ENCODE measurements around the gene PCF11.
A peak's percentile ranks its signal among the peaks of the same experiment; 100 is the strongest.

The PCF11 gene

DNA sequence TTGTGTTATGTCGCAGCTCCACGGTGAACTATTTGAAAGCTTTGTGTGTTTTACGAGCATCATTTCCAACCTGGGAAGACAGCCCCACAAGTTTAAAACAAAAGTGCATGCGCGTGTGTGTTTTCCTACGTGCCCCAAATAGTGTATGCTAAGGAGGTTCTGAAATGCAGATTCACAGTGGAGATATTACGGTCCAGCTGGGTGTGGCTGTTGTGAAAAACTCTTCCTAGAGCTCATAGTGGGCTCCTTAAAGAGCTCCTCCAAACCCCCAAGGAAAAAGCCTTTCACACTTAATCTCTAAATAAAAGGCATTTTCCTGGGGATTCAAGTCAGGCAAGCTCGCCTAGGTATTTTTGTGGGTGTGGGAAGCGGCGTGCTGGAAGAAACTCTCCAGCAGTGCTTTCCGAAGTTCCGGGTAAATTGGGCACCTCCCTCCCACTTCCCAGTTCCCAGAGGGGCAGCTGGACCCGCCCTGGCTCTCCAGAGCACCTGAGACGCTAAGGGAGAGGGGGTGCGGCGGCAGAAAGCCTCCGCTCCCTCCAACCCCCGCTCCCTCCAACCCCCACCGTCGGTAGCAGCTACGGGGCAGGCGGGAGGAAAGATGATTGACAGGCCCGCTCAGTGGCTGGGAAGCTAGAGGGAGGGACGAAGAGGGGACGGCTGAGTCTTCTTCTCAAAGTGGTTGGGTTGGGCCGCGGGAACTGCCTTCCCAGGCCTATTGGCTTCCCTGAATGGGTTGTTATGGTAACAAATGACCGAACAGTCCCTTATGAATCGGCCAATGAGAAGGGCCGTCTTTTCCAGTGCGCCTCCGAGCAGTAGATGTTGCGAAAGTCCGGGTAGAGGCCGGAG, 561 bp upstream of the PCF11 start:
- peak; percentile 99 for DNase-seq

DNA sequence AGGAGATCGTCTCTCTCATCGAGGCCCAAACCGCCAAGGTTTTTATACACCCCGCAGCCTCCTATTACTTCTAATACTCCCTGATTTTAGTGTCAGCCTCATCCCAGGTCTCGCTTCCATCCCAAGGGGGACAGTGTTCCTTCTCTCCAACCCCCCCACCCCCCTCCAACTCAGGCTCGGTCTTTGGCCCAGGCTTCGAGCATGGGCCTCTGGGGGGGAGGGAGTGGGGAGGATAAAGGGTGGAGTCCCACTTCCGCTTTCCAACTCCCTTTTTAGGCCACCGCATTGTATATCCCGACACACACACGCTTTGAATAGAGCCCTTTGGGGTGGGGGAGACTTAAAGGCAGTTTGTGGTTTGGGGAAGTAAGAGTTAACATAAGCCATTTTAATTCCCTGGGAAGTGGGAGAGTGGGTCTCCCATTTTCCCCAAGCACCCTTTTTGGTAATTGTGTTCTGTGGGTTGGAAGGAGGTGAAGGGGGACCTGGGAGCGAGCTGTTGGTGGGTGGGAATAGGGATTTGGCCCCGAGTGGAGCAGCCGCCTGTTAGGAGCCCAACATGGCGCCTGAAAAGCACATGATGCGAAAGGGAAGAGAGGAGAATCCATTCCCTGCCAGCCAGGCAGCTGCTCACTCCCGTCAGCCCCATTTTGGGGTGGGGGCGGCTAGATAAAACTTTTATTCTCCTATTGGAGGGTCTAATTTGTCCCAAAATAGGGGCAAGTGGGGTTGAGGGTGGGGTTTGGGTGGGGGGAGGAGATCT, 844 bp downstream of the PCF11 start:
- DNase-seq, result peak; percentile 55

DNA sequence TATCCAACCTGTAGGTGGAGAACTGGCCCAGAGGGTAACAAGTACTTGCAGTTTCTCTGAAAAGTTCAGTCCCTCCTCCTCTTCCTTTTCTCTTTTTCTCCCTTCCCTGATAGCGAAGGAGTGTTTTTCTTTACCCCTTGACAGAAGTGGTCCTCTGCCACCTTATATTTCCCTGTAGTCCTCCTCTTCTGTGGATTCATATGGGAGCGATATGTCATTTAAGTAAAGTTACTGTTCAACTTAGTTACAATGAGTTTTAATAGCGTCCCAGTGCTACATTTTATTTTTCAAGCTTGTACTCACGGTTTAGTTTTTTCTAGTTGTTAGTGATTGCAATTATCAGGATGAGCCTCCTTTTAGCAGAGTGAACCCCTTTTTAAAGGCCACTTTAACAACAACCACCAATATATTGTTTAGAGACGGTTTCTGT, 1.4 kb downstream of the PCF11 start:
- no peak for DNase-seq

DNA sequence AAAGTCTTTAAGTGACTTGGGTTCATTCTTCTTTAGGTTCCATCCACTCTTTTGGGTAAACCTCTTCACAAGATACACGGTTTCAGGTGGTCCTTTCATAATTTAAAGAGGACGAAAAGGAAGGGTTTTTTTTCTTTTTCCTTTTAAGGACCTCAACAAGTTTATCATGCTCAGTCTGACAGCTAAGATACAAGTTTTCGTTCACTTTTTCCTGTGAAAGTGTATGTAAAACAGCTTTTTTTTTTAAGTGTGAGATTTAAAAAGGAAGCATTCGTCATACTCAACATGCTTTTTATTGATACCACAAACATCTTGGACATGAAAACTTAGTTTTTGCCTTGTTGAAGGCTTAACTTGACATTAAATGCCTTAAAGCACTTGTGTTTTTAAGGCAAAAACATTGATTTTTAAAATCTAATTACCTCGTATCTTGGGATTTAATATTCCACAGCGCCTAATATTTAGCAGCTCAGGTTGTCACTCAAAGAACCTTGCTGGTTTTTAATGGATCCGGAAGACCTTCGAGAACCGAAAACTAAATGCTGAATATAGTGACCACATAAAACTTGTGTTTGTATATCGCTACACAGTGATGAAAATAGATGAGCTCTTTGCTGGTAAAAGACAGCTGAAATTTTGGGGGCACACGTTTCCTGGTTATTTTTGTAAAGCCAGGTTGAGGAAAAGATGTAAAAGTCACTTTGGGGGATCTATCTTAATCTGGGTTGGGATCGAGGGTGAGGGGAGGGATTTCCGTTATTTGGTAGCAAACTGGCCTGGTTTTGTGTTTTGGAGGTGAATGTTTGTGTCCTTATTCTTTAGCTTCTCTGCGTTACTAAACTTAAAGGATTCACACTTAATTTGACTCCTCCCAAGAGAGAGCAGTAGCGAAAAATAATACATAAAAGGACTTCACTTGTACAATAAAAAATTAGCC, 2.3 kb downstream of the PCF11 start:
- DNase-seq, result peak; percentile 32

DNA sequence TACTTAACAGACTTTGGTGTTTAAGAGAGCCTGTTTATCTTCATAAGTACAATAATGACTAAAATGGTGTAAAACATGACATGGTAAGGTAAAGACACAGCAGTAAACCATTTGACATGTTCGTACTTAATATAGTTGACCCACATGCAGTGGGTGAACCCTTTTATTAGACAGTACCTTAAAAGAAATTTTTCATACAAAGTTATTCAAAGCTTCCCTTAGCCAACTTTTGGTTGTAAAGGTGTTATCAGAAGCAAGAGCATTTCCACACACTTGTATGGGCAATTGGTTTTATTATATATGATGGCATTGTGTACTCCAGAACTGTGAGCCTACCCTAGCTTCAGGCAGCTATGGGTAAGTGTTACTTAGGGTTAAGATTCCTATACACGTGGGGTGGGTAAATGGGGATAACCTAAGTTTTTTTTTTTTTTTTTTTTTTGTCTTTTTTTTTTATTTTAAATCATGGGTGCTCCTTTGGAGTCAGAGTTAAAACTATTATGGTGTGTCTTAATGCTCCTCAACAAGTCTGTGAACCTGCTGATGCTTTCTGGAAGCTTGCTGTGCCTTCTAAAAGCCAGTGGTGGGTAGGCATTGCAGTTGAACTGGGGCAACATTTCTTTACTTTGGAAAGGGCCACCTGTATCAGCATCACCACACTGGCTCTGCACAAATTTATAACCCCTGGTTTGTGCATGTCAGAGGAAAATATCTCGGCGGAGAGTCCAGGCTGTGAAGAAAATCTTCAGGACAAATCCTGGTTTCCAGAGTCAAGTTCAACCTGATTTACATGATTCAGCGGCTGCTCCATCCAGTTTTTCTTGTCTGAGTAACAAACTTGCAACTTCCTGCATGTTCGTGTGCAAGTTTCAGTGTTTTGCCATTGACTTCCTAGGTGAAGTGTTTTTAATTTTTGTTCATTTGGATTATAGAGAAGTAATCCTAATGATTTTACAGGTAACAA, 3.3 kb downstream of the PCF11 start:
- DNase-seq, result peak; percentile 33

DNA sequence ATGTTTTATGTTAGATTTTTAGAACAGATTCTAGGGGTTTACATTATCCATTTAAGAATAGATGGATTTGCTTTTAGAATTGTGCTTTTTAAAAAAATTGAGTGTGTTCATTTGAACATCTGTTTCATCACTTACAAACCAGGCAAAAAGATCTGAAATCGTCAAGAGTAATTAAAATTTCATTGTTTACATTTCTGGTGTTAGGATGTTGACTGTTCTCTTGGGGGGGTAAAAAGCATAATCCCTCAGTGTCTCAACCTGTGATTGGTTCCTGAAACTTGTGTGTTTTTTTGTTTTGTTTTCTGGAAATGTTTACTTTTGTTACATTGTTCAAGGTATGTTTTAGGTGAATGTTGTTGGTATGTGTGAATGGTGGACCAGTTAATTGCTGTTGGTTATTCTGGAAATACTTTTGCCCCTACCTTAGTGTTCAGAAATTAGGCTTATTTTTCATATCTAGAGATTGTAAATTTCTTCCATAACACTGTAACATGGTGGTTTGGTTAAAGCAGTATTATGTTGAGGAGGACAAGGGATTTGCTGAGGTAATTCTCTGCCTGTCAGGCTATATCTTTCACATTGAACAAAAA, 4.8 kb downstream of the PCF11 start:
- DNase-seq, result no peak

DNA sequence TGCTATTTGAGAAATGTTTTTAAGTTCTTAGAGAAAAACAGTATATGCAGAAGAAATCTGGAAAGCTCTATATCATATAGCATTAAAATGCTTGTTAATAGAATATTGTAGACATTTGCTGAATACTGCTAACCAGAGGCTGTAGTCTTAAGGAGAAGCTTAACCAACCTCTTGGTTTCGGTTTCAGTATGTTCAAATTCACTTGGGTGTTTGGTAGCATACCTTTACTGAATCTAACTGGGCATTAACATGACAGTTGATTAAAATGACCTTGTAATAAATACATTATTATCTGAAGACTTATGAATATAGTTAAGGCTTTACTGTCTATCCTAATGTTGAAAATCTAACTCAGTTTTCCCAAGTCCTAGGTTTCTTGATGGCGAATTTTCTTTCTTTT, 5.4 kb downstream of the PCF11 start:
- DNase-seq, result peak; percentile 52

DNA sequence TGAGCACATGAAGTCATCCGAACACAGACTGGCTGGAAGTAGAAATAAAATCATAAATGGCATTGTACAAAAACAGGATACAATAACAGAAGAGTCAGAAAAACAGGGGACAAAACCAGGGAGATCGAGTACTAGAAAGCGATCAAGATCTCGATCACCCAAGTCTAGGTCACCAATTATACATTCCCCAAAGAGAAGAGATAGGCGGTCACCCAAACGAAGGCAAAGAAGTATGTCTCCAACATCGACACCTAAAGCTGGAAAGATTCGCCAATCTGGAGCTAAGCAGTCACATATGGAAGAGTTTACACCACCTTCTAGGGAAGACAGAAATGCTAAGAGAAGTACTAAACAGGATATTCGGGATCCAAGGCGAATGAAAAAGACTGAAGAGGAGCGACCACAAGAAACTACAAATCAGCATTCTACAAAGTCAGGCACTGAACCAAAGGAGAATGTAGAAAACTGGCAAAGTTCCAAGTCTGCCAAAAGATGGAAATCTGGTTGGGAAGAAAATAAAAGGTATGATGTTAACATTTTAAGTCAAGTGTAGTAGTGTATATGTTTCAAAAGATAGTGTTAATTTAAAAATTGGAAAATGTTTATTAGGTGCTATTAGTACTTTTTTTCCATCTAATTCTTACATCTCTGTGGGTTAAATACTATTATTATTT, 9.4 kb downstream of the PCF11 start:
- no peak for DNase-seq

DNA sequence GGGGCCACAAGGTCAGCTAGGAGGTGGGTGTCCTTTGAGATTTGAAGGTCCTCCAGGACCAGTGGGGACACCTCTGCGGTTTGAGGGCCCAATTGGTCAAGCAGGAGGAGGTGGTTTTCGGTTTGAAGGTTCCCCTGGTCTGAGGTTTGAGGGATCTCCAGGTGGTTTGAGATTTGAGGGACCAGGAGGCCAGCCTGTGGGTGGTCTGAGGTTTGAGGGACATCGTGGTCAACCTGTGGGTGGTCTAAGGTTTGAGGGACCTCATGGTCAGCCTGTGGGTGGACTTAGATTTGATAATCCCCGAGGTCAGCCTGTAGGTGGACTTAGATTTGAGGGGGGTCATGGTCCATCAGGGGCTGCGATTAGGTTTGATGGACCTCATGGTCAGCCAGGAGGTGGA, 11.8 kb downstream of the PCF11 start:
- DNase-seq, result no peak

DNA sequence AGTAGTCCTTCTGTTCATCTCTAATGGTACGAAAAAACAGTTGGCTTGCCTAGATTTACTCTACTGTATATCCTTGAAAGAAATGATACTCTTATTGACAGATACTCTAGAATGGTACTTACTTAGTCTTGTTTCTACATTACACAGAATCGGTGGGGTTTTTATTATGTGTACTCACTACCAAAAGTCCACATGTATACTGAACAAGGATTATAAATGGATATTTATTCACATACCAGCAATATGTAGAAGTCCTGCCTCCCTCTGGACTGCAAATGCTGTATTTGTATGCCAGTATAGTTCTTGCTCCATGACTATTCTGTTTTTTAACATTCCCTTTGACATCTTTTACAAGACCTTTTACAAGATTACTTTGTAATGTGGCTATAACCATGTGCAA, 13.9 kb downstream of the PCF11 start:
- no peak for DNase-seq

DNA sequence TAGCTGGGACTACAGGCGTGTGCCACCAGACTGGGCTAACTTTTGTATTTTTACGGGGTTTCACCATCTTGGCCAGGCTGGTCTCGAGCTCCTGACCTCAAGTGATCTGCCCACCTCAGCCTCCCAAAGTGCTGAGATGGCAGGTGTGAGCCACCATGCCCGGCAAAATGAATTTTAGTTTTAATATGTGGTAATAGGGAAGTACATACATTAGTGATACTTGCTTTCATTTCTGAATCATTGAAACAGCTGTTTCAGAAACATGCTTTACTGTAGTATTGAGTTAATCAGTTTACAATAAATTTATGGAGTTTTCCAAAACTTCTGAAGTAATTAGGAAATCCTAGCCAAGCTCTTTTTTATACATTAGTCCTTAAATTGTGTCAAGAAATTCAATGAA, 15.6 kb downstream of the PCF11 start:
- DNase-seq, result no peak

DNA sequence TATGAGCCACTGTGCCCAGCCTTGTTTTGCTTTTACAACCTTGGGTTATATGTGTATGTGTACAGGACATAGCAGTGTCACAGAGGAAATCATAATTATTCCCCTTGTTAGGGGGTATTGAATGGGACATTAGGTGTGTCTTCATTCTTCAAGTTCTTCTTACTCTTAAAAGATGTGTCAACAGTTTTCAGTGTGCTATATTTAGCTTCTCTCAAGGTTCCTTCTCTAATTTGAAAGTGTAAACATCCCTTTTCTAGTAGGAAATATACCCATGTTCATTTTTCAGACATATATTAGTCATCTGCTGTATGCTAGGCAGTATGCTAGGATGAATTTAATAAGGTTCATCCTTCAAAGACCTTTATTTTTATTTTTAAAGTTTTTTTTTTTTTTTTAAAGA, 17.1 kb downstream of the PCF11 start:
- no peak for DNase-seq

DNA sequence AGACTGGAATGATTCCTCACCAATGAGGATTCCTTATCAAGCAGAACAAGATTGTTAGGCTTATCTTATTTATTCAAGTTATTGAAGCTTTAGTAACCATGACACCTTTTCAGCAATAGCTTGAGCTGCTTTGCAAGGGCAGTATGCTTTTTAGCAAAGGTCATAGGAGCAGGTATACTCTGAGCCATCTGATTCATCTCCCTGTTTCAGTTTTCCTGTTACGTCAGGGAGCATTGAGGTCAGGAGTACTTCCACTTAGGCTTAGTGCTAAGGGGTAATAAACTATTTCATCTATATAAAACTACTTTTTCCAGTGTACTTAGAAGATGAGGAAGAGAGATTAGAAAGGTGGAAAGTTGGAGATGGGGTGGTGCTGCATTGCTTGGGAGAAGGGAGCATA, 18.9 kb downstream of the PCF11 start:
- no peak for DNase-seq

DNA sequence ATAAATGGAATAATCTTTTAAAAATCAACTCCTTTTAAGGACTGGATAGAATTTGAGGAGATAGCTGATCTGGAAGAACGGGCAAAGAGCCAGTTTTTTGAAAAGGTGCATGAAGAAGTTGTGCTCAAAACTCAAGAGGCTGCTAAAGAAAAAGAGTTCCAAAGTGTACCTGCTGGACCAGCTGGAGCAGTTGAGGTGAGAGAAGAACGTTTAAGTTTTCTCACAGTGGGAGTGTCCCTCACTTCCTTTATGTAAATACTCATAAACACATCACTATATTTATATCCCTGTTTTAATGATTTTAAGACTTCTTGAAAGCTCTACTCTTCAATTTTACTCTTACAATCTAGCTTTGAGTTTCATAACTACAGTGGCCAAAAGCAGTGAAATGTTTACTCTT, 24.9 kb downstream of the PCF11 start:
- DNase-seq, result no peak

DNA sequence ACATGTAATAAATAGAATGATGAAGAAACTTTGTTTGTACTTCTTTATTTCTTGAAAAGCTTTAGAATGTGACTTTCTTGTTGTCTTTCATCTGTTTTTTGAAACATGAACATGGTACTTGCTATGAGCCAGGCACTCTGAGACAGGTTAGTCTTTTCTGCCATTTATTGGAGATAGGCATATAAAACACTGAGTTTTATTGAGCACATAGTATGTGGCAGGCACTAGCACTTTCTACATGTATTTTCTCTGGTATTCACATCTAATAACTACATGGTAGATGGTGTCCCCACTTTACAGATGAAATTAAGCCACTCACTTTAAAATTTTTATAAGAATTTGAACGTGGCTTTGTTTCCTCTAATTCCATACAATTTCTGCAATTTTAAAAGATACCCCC, 28.8 kb downstream of the PCF11 start:
- DNase-seq, result no peak

DNA sequence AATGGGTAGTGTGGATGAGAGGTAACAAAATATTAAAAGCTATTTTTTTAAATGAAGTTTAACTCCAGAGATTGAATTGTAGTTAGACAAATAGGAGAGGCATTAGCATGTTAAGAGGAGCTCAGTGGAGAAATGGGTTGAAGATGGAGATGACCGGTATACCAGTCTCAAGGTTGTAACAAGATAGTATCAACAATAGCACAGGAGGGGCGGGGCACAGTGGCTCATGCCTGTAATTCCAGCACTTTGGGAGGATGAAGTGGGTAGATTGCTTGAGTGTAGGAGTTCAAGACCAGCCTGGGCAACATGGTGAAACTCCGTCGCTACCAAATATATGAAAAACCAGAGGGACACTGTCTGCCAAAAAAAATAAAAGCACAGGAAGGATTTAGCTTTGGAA, 30.5 kb downstream of the PCF11 start:
- DNase-seq, result no peak

DNA sequence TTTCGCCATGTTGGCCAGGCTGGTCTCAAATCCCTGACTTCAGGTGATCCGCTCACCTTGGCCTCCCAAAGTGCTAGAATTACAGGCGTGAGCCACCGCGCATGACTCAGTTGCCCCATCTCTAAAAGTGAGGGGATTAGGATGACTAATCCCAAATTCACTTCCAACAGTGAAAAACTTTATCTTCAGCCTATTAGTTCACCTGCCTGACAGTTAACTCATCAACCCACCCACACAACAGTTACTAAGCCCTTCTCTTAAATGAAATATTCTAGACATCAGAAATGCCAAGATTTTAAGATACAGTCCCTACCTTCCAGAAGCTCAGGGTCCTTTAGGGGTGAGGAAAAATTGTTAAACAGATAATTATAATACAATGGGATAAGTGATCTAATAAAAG, 34.6 kb downstream of the PCF11 start:
- DNase-seq, result no peak

DNA sequence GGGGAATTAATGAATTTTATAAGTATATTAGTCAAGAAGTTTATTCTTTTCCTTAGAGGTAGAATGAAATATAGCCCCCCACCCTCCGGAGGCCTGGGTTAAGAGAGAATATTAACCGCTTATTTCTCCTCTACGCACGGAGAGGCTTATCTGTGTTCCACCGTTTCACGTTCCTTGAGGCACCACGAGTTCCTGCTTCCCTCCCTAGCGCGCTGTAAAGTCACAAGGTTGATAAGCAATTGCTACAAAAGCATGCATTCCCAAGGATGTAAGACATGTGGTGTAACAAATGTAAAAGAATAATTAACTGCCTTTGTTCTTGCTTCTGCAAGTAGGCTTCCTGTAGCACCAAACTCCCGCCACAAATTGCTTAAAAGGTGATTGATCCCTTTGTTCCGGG, 35.1 kb downstream of the PCF11 start:
- DNase-seq, result no peak

DNA sequence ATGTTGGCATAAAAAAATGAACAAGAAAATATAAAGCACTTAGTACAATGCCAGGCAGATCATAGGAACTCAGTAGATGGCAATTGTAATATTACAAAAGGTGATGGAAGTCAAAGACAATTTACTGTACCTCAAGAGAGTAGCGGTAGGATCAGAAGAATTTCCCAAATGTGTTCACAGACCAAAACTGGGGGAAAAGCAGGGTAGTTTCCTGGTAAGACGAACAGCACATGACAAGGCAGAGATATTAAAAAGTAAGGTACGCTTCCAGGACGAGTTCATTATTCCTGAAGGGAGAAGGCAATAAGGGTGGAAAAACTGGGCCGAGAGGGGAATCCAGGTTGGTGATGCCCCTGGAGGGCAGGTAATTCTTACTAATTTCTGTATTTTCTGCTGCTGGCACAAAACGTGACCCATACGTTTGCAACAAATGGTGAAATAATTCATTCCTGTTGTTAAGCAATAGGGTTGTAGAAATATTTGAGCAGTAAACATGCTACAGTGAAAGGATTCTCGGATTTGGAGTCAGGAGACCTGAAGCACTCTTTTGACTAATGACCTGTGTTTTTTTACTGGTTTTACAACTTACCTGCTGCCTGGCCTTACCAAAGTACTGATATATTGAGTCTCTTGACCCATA, 35.8 kb downstream of the PCF11 start:
- DNase-seq, result no peak
